Measurements from ENCODE around the gene AXIN1. TPM values are rescaled to one million over a fixed set of nuclear protein-coding genes. Genes with fewer than 3 reads are reported as not detected.
"Not testable (repeated sequence)": the region's sequence is repeated elsewhere in the genome, so short reads cannot be mapped to it uniquely, and the experiment has no call there.

Gene AXIN1
- total RNA-seq, 1 experiment from 2014 or later = 26.9 TPM

DNA sequence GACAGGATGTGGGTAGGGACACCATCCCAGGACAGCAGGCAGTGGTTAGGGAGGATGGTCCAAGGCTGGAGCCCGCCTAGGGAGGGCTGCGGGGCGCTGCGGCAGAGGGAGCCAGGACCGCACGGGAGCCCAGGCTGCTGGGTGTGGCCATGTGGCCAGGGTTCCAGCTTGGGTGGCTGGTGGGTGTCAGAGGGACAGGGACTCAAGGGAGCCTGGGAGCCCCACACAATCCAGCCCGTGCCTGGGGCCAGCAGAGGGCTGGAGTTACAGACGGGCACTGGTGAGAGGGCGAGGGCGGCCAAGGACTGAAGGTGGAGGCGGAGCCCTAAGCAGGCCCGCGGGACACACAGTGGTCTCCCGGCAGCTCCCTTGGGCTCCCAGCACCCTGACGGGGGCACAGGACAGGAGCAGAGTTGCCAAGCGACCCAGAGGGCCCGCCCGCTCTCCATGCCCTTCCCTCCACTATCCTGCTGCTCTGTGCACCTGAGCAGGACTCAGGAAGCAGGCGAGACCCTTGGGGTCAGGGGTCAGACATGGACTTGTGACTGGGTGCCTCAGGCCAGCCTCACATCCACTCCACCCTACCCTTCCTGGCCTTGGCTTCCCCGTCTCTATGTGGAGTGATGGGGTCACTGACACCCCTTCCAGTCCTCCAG lies 10.7 kb upstream of the AXIN1 start:
- no peaks in the 10 kb centered on the region for H3K36me3 ChIP-seq (ENCODE audit: low read depth, low read length)
- no peak overlapping the region for H3K4me3 ChIP-seq (ENCODE audit: low read length)
- peak; percentile 7; the same call in 1 of the 2 replicates for ATAC-seq
- no peaks in the 10 kb centered on the region for H4K20me1 ChIP-seq (ENCODE audit: low read length)
- intact Hi-C loops (cut with micrococcal nuclease) = no loop called here
- no peaks in the 10 kb centered on the region for H3K27me3 ChIP-seq (ENCODE audit: low read length)
- TF ChIP-seq EZH2 (IDR thresholded peaks at IDR 0.05; ENCODE audit: low read length, unreplicated experiment) (no peak), EZH2phosphoT487 (IDR thresholded peaks at IDR 0.05; ENCODE audit: borderline replicate concordance, low read length) (no peak)
- peaks cover 2% of the 10 kb centered on the region; the same call in 1 of the 2 replicates for H3K4me1 ChIP-seq (ENCODE audit: insufficient read depth, low read length)
- H3K79me2 ChIP-seq (ENCODE audit: low read length) = no peaks in the 10 kb centered on the region
- H3K9me3 ChIP-seq (ENCODE audit: low read length) = no peaks in the 10 kb centered on the region
- H2AFZ ChIP-seq (ENCODE audit: low read length) = no peak overlapping the region
- no peak for DNase-seq
- ChIA-PET POLR2A (ENCODE audit: unreplicated experiment) (interaction anchor here (0.6 kb wide), 1 partner anchor 10 kb away, joined by 37 read pairs; the partner anchor contains the start of gene AXIN1), CTCF (interaction anchor here (0.6 kb wide), 1 partner anchor 266 kb away, joined by 6 read pairs; no protein-coding TSS in a partner anchor)
- no peak overlapping the region for H3K27ac ChIP-seq (ENCODE audit: low read length)
- no TSS peak for BruUV-seq (replicated peaks)
- H3K4me2 ChIP-seq (ENCODE audit: low read length) = no peak overlapping the region
- H3F3A ChIP-seq (ENCODE audit: low read length, unreplicated experiment) = no peaks in the 10 kb centered on the region
- H3K9me2 ChIP-seq (replicated peaks; ENCODE audit: low read length) = no peaks in the 10 kb centered on the region
- H3K9ac ChIP-seq (ENCODE audit: low read length) = no peak overlapping the region

- peak overlapping the region; percentile 66 for H3K4me2 ChIP-seq (ENCODE audit: low read length)
- ATAC-seq; H3K9ac ChIP-seq (ENCODE audit: low read length); H4K20me1 ChIP-seq (ENCODE audit: low read length); H3K4me3 ChIP-seq (ENCODE audit: low read length); H3K27me3 ChIP-seq (ENCODE audit: low read length); H3K9me3 ChIP-seq (ENCODE audit: low read length); DNase-seq; BruUV-seq (replicated peaks); H3K27ac ChIP-seq (ENCODE audit: low read length); H2AFZ ChIP-seq (ENCODE audit: low read length); H3F3A ChIP-seq (ENCODE audit: low read length, unreplicated experiment); H3K36me3 ChIP-seq (ENCODE audit: low read depth, low read length); H3K4me1 ChIP-seq (ENCODE audit: insufficient read depth, low read length); intact Hi-C loops (cut with micrococcal nuclease); H3K79me2 ChIP-seq (ENCODE audit: low read length); H3K9me2 ChIP-seq (replicated peaks; ENCODE audit: low read length): not testable (repeated sequence)
- POLR2A ChIA-PET (ENCODE audit: unreplicated experiment) = interaction anchor here (0.6 kb wide), 1 partner anchor 128 kb away, joined by 3 read pairs; no protein-coding TSS in a partner anchor
- CTCF ChIA-PET = interaction anchor here (0.5 to 1.3 kb wide), 6 partner anchors 19 to 266 kb away, joined by 3 to 6 read pairs (median 3); partner anchors contain the start of gene PGAP6
These were observed 10.1 kb upstream of the AXIN1 start for GRCh38 chr16:362702-362999.

DNA sequence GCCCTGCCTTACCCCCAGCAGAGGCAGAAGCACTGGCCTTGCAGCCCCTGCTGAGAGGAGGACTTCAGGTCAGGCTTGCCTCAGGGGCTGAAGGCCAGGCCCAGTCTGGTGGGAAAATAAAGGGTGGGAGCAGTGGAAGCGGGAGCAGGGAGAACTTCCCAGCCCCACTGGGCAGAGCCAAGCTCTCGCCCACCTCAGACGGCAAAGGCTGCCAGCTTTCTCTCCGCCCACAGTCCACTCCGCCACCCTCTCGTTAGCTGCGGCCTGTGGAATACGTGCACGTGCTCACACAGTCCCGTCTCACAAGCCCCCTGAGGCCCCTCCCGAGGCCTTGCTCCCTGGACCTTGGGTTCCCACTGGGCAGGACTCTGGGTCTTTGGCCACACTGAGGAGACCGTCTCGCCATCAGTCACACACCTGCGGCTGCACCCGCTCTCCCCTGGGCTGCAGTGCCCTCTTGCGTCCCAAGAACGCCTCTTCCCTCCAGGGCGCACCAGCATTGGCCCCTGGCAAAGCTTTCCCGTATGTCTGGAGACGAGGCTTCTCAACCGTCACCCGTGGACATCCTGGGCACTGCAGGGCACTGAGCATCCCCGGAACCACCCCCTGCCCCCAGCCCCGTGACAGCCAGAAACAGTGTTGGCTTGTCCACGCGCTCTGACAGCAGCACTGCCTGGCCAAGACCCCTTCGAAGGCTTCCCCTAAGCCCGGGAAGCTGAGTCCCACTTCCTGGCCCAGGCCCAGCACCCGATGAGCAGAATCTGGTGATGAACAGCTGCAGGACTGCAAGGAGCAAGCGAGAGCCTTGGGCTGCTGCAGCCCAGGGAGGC lies 9.6 kb upstream of the AXIN1 start:
- ATAC-seq = peak; percentile 92
- H3K4me1 ChIP-seq (ENCODE audit: insufficient read depth, low read length) = peaks cover 2% of the 10 kb centered on the region; the same call in 1 of the 2 replicates
- H3K79me2 ChIP-seq (ENCODE audit: low read length) = no peaks in the 10 kb centered on the region
- H3F3A ChIP-seq (ENCODE audit: low read length, unreplicated experiment) = no peaks in the 10 kb centered on the region
- CTCF ChIA-PET = interaction anchor here (0.5 to 1.3 kb wide), 8 partner anchors 8 to 265 kb away, joined by 3 to 10 read pairs (median 3); partner anchors contain the start of genes MRPL28 and PGAP6
- no peak overlapping the region for H3K27ac ChIP-seq (ENCODE audit: low read length)
- no TSS peak for BruUV-seq (replicated peaks)
- no peaks in the 10 kb centered on the region for H3K36me3 ChIP-seq (ENCODE audit: low read depth, low read length)
- DNase-seq = peak; percentile 86
- peak overlapping the region; percentile 66 for H3K4me2 ChIP-seq (ENCODE audit: low read length)
- no peaks in the 10 kb centered on the region for H4K20me1 ChIP-seq (ENCODE audit: low read length)
- peak overlapping the region; percentile 16 for H2AFZ ChIP-seq (ENCODE audit: low read length)
- no peaks in the 10 kb centered on the region for H3K9me3 ChIP-seq (ENCODE audit: low read length)
- H3K4me3 ChIP-seq (ENCODE audit: low read length) = peak overlapping the region; percentile 27; the same call in 1 of the 2 replicates
- TF ChIP-seq, protein P1, sequence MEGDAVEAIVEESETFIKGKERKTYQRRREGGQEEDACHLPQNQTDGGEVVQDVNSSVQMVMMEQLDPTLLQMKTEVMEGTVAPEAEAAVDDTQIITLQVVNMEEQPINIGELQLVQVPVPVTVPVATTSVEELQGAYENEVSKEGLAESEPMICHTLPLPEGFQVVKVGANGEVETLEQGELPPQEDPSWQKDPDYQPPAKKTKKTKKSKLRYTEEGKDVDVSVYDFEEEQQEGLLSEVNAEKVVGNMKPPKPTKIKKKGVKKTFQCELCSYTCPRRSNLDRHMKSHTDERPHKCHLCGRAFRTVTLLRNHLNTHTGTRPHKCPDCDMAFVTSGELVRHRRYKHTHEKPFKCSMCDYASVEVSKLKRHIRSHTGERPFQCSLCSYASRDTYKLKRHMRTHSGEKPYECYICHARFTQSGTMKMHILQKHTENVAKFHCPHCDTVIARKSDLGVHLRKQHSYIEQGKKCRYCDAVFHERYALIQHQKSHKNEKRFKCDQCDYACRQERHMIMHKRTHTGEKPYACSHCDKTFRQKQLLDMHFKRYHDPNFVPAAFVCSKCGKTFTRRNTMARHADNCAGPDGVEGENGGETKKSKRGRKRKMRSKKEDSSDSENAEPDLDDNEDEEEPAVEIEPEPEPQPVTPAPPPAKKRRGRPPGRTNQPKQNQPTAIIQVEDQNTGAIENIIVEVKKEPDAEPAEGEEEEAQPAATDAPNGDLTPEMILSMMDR (conservative IDR thresholded peaks at IDR 0.05; ENCODE audit: low read depth, low read length) = peak; percentile 75
- TF ChIP-seq EZH2 (IDR thresholded peaks at IDR 0.05; ENCODE audit: low read length, unreplicated experiment) (no peak), EZH2phosphoT487 (IDR thresholded peaks at IDR 0.05; ENCODE audit: borderline replicate concordance, low read length) (no peak)
- H3K9me2 ChIP-seq (replicated peaks; ENCODE audit: low read length) = no peaks in the 10 kb centered on the region
- H3K9ac ChIP-seq (ENCODE audit: low read length) = no peak overlapping the region
- no peaks in the 10 kb centered on the region for H3K27me3 ChIP-seq (ENCODE audit: low read length)
- intact Hi-C loops (cut with micrococcal nuclease) = no loop called here
- POLR2A ChIA-PET (ENCODE audit: unreplicated experiment) = interaction anchor here (0.6 kb wide), 1 partner anchor 127 kb away, joined by 3 read pairs; no protein-coding TSS in a partner anchor

Data from PC-3 (cell line).